Thymus (tissue), 11 donors: ENCODE data around the gene GATAD2A. TPM values are rescaled to one million over a fixed set of nuclear protein-coding genes. Genes with fewer than 3 reads are reported as not detected.
A peak's percentile ranks its signal among the peaks of the same experiment; 100 is the strongest.

Experiments used
- DNase-seq, 9 donors: peaks; one replicate each; pipeline ENCODE4 v3.0.0-alpha.2; 2013; ENCODE audit warnings: low spot score in 9 of 9, low read depth in 6 of 9, missing footprints in 1 of 9
- H3K27ac ChIP-seq, 2 donors: one replicate each; pipeline ENCODE4 v1.5.1; 2013; ENCODE audit warnings: control low read depth in 1 of 2, low read depth in 1 of 2, low read length in 1 of 2, mild to moderate bottlenecking in 1 of 2, moderate library complexity in 1 of 2
- H3K27me3 ChIP-seq, 2 donors: one replicate each; pipeline ENCODE4 v1.5.1; 2013; ENCODE audit warnings: low read length in 1 of 2; ENCODE audit not compliant: control insufficient read depth in 2 of 2, insufficient read depth in 1 of 2
- H3K36me3 ChIP-seq, 2 donors: one replicate each; pipeline ENCODE4 v1.5.1; 2013; ENCODE audit warnings: low read length in 1 of 2, mild to moderate bottlenecking in 1 of 2, moderate library complexity in 1 of 2; ENCODE audit not compliant: control insufficient read depth in 2 of 2, insufficient read depth in 2 of 2
- H3K4me1 ChIP-seq, 2 donors: one replicate each; pipeline ENCODE4 v1.5.1; 2013; ENCODE audit warnings: low read length in 2 of 2; ENCODE audit not compliant: control insufficient read depth in 2 of 2, insufficient read depth in 2 of 2
- H3K4me3 ChIP-seq, 2 donors: one replicate each; pipeline ENCODE4 v1.5.1; 2013; ENCODE audit warnings: low read length in 2 of 2, control low read depth in 1 of 2, mild to moderate bottlenecking in 1 of 2
- H3K9me3 ChIP-seq, 2 donors: one replicate each; pipeline ENCODE4 v1.5.1; 2013; ENCODE audit warnings: low read length in 1 of 2, mild to moderate bottlenecking in 1 of 2; ENCODE audit not compliant: control insufficient read depth in 2 of 2, insufficient read depth in 1 of 2
- WGBS: extraction: QIAGEN DNeasy Blood & Tissue Kit; methylation state at CpG from one replicate; pipeline ENCODE4 v1.1.7; 2013; 5-methylcytosine and 5-hydroxymethylcytosine counted together
- polyA plus RNA-seq: library from polyadenylated mRNA; stranded (reverse); fragments of 200-250 nt; gene quantifications from one replicate; pipeline ENCODE4 v1.2.3, GENCODE V29; 2013
- total RNA-seq: library from RNA; stranded (reverse); fragments of 120-200 nt; gene quantifications from one replicate; pipeline ENCODE4 v1.2.4, GENCODE V29; 2013
- donor health status: healthy.

GATAD2A gene
- total and polyA plus RNA-seq, 2 donors: 20.9 to 24.9 TPM

DNA sequence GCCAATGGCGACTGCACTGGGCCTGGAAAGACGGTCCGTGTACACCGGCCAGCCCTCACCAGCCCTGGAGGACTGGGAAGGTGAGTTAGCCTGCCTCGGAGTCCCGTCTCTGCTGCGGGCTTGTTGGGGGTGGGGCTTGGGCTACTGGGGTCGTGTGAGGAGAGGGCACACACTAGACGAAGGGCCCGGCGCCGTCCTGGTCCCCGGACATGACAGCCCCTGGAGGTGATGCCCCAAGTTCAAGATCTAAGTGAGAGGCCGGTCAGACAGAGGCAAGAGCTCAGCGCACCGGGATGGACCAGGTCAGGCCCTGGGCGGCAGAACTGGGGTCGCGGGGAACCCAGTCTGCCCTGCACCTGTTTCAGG is 134.2 kb downstream of the GATAD2A start:
- Histone ChIP-seq H3K4me3 (no peak overlapping the region), H3K27me3 (peaks cover 40 to 64% of the 10 kb centered on the region in 2 donors), H3K27ac (no peak overlapping the region), H3K9me3 (peaks cover 1 to 29% of the 10 kb centered on the region in 2 donors), H3K4me1 (peaks cover 16 to 27% of the 10 kb centered on the region in 2 donors), H3K36me3 (no peaks in the 10 kb centered on the region)
- 41% methylated on average over 19 of the region's 19 CpGs for WGBS
- no peak for DNase-seq

- H3K27ac ChIP-seq: no peak overlapping the region
- no peaks in the 10 kb centered on the region for H3K36me3 ChIP-seq
- H3K27me3 ChIP-seq: peaks cover 40 to 64% of the 10 kb centered on the region in 2 donors
- H3K4me3 ChIP-seq: peak overlapping the region in 1 of 2 donors; percentile 10
- H3K9me3 ChIP-seq: peaks cover 3 to 34% of the 10 kb centered on the region in 2 donors
- H3K4me1 ChIP-seq: peaks cover 16 to 27% of the 10 kb centered on the region in 2 donors
- DNase-seq: peak in 8 of 9 donors; percentile 38 to 77 (median 62)
- 13% methylated on average over 74 of the region's 74 CpGs for WGBS
These were observed 134.7 kb downstream of the GATAD2A start for GRCh38 chr19:19540064-19540714.

DNA sequence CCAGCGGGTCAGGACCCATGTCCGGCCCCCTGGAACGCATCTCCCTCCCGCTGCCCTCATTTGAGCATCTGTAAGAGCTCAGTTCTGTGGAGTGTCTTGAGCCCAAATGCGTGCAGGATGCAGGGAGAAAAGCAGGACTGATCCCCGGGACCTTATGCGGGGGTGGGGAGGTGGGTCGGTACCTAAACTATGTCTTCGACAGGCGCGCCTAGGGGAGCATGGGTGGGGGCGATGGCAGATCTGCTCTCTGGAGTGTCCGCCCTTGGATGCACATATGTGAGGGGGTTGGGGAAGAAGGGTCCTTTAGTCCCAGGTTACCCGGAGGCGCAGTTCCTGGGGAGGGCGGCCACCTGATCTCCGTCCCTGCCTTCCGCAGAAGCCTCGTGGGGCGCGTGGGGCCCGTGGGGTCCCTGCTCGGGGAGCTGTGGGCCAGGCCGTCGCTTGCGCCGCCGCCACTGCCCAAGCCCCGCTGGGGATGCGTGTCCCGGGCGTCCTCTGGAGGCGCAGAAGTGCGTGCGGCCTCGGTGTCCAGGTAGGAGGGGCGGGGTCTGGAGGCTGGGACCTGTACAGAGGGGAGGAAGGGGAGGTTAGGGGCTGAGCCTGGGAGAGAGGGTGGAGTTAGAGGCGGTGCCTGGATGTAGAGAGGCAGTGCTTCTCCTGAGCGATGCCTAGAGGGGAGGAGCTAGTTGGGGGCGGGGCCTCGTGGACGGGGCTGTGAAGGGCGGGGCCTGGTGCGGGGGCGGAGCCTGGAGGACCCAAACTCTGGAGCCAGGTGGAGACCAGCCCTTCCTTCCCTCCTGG is 135.4 kb downstream of the GATAD2A start:
- Histone ChIP-seq H3K36me3 (no peaks in the 10 kb centered on the region), H3K27me3 (peaks cover 40 to 62% of the 10 kb centered on the region in 2 donors), H3K4me1 (peaks cover 16 to 27% of the 10 kb centered on the region in 2 donors), H3K27ac (no peak overlapping the region), H3K9me3 (peaks cover 3 to 40% of the 10 kb centered on the region in 2 donors), H3K4me3 (peak overlapping the region in 1 of 2 donors; percentile 10)
- DNase-seq: peak in 3 of 9 donors; percentile 47 to 62 (median 56)
- 6% methylated on average over 45 of the region's 45 CpGs for WGBS

GRCh38 chr19:19541616-19542015 is 136.1 kb downstream of the GATAD2A start:
- DNase-seq: no peak
- Histone ChIP-seq H3K36me3 (no peaks in the 10 kb centered on the region), H3K4me1 (peaks cover 16 to 27% of the 10 kb centered on the region in 2 donors), H3K9me3 (peaks cover 3 to 40% of the 10 kb centered on the region in 2 donors), H3K4me3 (no peak overlapping the region), H3K27ac (no peak overlapping the region), H3K27me3 (peaks cover 40 to 58% of the 10 kb centered on the region in 2 donors)
- WGBS: 86% methylated on average over 16 of the region's 16 CpGs

GRCh38 chr19:19542507-19542906 is 137.0 kb downstream of the GATAD2A start:
- peaks cover 3 to 37% of the 10 kb centered on the region in 2 donors for H3K9me3 ChIP-seq

DNA sequence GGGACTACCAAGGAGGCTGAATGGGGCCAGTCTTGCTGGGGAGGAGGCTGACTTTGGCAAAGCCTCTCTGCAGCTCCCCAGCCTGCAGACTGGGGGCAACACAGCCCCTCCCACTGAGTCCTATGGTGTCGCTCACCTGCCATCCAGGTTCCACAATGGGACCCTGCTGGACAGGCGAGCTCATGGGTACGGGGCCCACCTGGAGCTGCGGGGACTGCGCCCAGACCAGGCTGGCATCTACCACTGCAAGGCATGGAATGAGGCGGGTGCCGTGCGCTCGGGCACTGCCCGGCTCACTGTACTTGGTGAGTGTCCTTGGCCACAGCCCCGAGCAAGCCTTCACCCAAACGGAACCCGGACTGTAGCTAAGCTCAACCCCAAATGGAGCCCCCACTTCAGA is 137.6 kb downstream of the GATAD2A start:
- H3K4me1 ChIP-seq: peaks cover 16 to 22% of the 10 kb centered on the region in 2 donors
- H3K4me3 ChIP-seq: no peak overlapping the region
- WGBS: 97% methylated on average over 13 of the region's 13 CpGs
- no peaks in the 10 kb centered on the region for H3K36me3 ChIP-seq
- H3K27me3 ChIP-seq: peaks cover 32 to 49% of the 10 kb centered on the region in 2 donors
- peaks cover 3 to 31% of the 10 kb centered on the region in 2 donors for H3K9me3 ChIP-seq
- no peak overlapping the region for H3K27ac ChIP-seq
- no peak for DNase-seq

More at GRCh38 chr19:19542507-19542906, 137.0 kb downstream of the GATAD2A start:
- no peaks in the 10 kb centered on the region for H3K36me3 ChIP-seq
- H3K27me3 ChIP-seq: peaks cover 36 to 52% of the 10 kb centered on the region in 2 donors
- WGBS: 74% methylated on average over 12 of the region's 12 CpGs
- H3K4me1 ChIP-seq: peaks cover 16 to 27% of the 10 kb centered on the region in 2 donors
- H3K27ac ChIP-seq: no peak overlapping the region
- no peak overlapping the region for H3K4me3 ChIP-seq
- no peak for DNase-seq

- no peak overlapping the region for H3K4me3 ChIP-seq
- H3K36me3 ChIP-seq: no peaks in the 10 kb centered on the region
- 94% methylated on average over 19 of the region's 19 CpGs for WGBS
- peaks cover 11 to 17% of the 10 kb centered on the region in 2 donors for H3K4me1 ChIP-seq
- H3K27me3 ChIP-seq: peaks cover 27 to 46% of the 10 kb centered on the region in 2 donors
- peaks cover 3 to 31% of the 10 kb centered on the region in 2 donors for H3K9me3 ChIP-seq
- no peak overlapping the region for H3K27ac ChIP-seq
- DNase-seq: no peak
These were observed 138.2 kb downstream of the GATAD2A start for GRCh38 chr19:19543640-19544039.

- Histone ChIP-seq H3K9me3 (peaks cover 3 to 31% of the 10 kb centered on the region in 2 donors), H3K36me3 (no peaks in the 10 kb centered on the region), H3K27me3 (peaks cover 21 to 39% of the 10 kb centered on the region in 2 donors), H3K27ac (no peak overlapping the region), H3K4me3 (no peak overlapping the region), H3K4me1 (peaks cover 11 to 13% of the 10 kb centered on the region in 2 donors)
- no peak for DNase-seq
- WGBS: 95% methylated on average over 75 of the region's 75 CpGs
These were observed 138.9 kb downstream of the GATAD2A start for GRCh38 chr19:19544257-19544953.
